A549 treated with AZD9567 at 1 μM for 4 hours (cell line): ENCODE results near the gene KRTAP13-3. TPM values are rescaled to one million over a fixed set of nuclear protein-coding genes. Genes with fewer than 3 reads are reported as not detected.

ENCODE experiments used
- total RNA-seq: library from RNA; stranded (reverse); fragments of 200-300 nt; extraction: Qiagen RNA extraction; gene quantifications from 5 replicates; pipeline ENCODE4 v1.2.3, GENCODE V29; 2022; ENCODE audit not compliant: insufficient read depth

KRTAP13-3 gene, protein sequence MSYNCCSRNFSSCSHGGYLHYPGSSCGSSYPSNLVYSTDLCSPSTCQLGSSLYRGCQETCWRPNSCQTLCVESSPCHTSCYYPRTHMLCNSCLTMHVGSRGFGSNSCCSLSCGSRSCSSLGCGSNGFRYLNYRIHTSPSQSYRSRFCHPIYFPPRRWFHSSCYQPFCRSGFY
- total RNA-seq, result not detected in 5 replicates

DNA sequence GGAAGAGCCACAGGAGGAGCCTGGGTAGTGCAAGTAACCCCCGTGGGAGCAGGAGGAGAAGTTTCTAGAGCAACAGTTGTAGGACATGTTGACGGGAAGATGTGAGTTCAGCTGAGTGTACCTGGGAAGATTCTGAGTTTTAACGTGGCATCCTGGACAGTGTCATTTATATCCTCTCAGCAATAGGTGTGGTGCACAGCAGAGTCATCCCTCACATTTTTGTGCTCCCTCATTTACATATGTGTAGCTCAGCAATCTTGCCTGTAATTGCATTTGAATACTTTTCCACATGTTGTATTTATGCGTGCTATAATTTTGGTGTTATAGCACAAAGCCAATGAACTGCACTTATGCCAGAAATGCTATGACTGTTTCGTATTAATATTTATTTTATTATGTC, at the start of gene KRTAP13-3:
TSS of gene KRTAP13-3 (minus strand) at position 101 of the 400 bp plus-strand sequence. CDS start at position 87, 14 bp downstream.

GRCh38 chr21:30439975-30440374, 14.2 kb upstream of the KRTAP13-3 start, which contains the start of gene KRTAP15-1:
Gene KRTAP15-1, plus strand, starts transcription at chr21:30440275. Its CDS starts 53 bp downstream, at chr21:30440328.

GRCh38 chr21:30430170-30430655, 4.5 kb upstream of the KRTAP13-3 start, which contains the start of gene KRTAP13-4:
Gene KRTAP13-4, plus strand, starts transcription at chr21:30430220. Its CDS starts 56 bp downstream, at chr21:30430276.

GRCh38 chr21:30395731-30396130, 30.0 kb downstream of the KRTAP13-3 start, which contains the start of gene KRTAP13-1:
Gene KRTAP13-1, plus strand, starts transcription at chr21:30396031. Its CDS starts 56 bp downstream, at chr21:30396087.

Other genes with a start within 250 kb of the KRTAP13-3 start
- not detected in 5 replicates for gene CLDN8, start 209.8 kb downstream of the KRTAP13-3 start, total RNA-seq
- not detected in 5 replicates for gene KRTAP24-1, start 143.0 kb downstream of the KRTAP13-3 start, total RNA-seq
- gene KRTAP25-1, start 136.4 kb downstream of the KRTAP13-3 start, total RNA-seq, result not detected in 5 replicates
- not detected in 5 replicates for gene KRTAP26-1, start 105.6 kb downstream of the KRTAP13-3 start, total RNA-seq
- not detected in 5 replicates for gene KRTAP27-1, start 88.2 kb downstream of the KRTAP13-3 start, total RNA-seq
- gene KRTAP23-1, start 77.3 kb downstream of the KRTAP13-3 start, total RNA-seq, result not detected in 5 replicates
- gene KRTAP13-2, start 53.7 kb downstream of the KRTAP13-3 start, total RNA-seq, result 0.09 TPM in 1 of 5 replicates, not detected in the others
- gene KRTAP13-1, start 29.9 kb downstream of the KRTAP13-3 start, total RNA-seq, result not detected in 5 replicates
- gene KRTAP13-4, start 4.3 kb upstream of the KRTAP13-3 start, total RNA-seq, result not detected in 5 replicates
- not detected in 5 replicates for gene KRTAP15-1, start 14.3 kb upstream of the KRTAP13-3 start, total RNA-seq
- gene KRTAP19-1, start 54.4 kb upstream of the KRTAP13-3 start, total RNA-seq, result not detected in 5 replicates
- gene KRTAP19-2, start 61.5 kb upstream of the KRTAP13-3 start, total RNA-seq, result not detected in 5 replicates
- gene KRTAP19-3, start 66.1 kb upstream of the KRTAP13-3 start, total RNA-seq, result not detected in 5 replicates
- gene KRTAP19-4, start 71.2 kb upstream of the KRTAP13-3 start, total RNA-seq, result not detected in 5 replicates
- gene KRTAP19-5, start 76.2 kb upstream of the KRTAP13-3 start, total RNA-seq, result not detected in 5 replicates
- not detected in 5 replicates for gene KRTAP19-6, start 115.9 kb upstream of the KRTAP13-3 start, total RNA-seq
- not detected in 5 replicates for gene KRTAP19-7, start 135.4 kb upstream of the KRTAP13-3 start, total RNA-seq
- not detected in 5 replicates for gene KRTAP22-2, start 164.5 kb upstream of the KRTAP13-3 start, total RNA-seq
- gene KRTAP6-3, start 166.5 kb upstream of the KRTAP13-3 start, total RNA-seq, result not detected in 5 replicates
- gene KRTAP6-2, start 173.0 kb upstream of the KRTAP13-3 start, total RNA-seq, result not detected in 5 replicates
- gene KRTAP22-1, start 175.2 kb upstream of the KRTAP13-3 start, total RNA-seq, result not detected in 5 replicates
- gene KRTAP6-1, start 188.0 kb upstream of the KRTAP13-3 start, total RNA-seq, result not detected in 5 replicates
- not detected in 5 replicates for gene KRTAP20-1, start 190.5 kb upstream of the KRTAP13-3 start, total RNA-seq
- gene KRTAP20-4, start 194.7 kb upstream of the KRTAP13-3 start, total RNA-seq, result not detected in 5 replicates
- gene KRTAP20-2, start 209.3 kb upstream of the KRTAP13-3 start, total RNA-seq, result not detected in 5 replicates
- not detected in 5 replicates for gene KRTAP20-3, start 216.9 kb upstream of the KRTAP13-3 start, total RNA-seq